Activated CD4-positive, CD25-positive, alpha-beta regulatory T cell (primary cell): ENCODE data around the gene GAS7.

Experiments
- DNase-seq, 4 experiments: peaks; one replicate each; lab custom pipeline; 2025; lab: John Stamatoyannopoulos, UW

The GAS7 gene

GRCh38 chr17:9913476-9913875 lies 284.9 kb downstream of the GAS7 start:
- no peak for DNase-seq

GRCh38 chr17:9912121-9913099 lies 286.0 kb downstream of the GAS7 start:
- no peak for DNase-seq

DNA sequence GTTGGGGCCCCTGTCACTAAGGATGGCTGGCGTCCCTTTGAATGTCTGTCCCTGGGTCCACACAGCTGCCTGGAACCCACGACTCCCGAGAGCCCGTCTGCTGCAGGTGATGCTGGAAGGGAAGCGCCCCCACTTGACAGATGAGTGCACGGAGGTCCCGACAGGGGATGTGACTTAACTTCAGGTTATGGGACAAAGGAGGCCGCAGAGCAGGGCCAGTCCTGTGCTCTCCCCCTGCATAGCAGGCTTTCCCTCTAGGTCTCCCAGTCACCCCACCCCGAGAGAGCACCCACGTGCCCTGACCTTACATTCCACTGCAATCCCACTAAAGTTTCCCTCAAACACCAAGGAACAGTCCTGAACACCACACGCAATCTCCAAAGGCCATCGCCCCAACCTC lies 287.3 kb downstream of the GAS7 start:
- DNase-seq = no peak

- DNase-seq = no peak
Observed at GRCh38 chr17:9908649-9909042, 289.8 kb downstream of the GAS7 start.

DNA sequence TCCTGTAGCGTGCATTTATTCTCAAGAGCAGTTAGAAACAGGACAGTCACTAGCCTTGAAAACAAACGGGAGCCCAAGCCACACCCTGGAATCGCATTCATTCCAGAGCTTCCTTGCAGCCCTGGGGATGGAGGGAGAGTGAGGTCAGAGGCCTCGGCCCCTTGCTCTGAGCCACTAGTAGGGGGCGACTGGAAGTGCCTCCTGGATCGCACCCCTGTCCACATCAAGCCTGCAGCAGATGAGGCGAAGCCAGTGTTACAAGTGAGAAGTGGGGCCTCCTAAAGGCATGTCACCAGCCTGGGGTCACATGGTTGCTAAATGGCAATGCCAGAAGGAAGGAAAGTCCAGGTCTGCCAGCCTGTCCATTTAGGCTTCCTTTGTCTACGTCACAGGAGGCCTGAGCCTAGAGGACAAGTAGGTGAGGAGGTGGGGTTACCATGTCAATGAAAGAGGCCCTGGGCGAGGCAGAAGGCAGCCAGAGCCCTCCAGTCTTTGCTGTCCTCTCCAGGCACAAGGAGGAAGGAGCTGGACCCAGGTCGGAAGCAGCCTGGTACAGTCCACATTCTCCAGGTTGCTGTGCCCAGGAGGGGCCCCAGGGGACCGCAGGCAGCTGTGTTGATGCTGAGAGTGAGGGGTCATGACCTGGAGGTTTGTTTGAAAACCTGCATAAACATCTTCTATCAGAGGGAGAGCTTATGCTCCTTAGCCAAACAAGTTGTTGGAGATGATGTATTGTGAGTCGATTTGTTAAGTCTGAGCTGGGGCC lies 290.3 kb downstream of the GAS7 start:
- DNase-seq = no peak

DNA sequence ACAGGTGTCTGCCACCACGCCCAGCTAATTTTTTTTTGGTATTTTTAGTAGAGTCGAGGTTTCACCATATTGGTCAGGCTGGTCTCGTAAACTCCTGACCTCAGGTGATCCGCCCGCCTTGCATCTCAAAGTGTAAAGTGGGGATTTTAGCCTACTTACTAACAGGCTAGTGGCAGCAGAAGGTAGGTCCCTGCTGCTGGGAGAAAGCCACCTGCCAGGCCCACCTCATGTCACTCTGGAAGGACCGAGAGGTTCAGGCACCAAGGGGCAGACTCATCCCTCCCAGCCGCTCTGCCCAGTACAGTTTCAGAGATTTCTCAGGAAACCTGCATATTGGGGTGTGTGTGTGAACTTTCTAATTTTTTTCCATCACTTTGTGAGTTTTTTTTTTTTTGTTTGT lies 291.3 kb downstream of the GAS7 start:
- DNase-seq = no peak

DNA sequence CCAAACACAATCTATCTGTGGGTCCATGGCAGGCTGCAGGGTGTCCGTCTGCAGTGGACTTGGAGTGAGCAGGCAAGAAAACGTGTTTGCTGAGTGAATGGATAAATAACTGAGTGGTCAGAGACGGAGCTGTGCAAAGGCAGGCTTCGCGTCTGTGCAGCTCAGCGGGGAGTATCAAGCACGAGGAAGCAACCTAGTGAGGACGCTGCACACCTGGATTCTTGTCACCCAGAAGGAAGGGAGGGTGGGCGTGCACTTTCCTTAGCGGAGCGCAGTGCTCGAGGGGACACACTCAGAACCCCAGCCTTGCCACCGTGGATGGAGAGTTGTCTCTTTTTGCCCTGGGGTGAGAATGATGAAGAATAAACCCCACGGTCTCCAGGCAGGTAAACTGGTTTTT lies 291.8 kb downstream of the GAS7 start:
- no peak for DNase-seq

- no peak for DNase-seq
Observed at GRCh38 chr17:9905902-9906301, 292.5 kb downstream of the GAS7 start.

DNA sequence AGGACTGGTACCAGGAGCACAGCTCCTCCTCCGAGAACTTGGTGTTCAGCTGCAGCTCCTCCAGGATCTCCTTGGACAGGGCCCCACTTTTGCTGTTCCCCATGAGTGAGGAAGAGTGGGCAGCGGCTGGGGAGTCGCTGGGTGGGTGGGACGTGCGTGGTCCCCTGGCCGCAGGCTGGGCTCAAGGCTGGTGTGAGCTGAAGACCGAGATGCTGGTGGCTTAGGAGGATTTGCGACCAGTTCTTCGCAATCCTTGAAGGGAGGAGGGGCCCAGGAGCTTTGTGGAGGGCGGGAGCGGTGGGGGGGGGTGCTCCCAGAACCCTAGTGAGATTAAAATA lies 293.4 kb downstream of the GAS7 start, which contains the start of gene RCVRN:
Gene RCVRN (minus strand): TSS at position 194 of the 338 bp plus-strand sequence. CDS start 91 bp downstream, at position 103.
- no peak for DNase-seq

GRCh38 chr17:9904277-9905077 lies 293.9 kb downstream of the GAS7 start:
- DNase-seq = no peak

DNA sequence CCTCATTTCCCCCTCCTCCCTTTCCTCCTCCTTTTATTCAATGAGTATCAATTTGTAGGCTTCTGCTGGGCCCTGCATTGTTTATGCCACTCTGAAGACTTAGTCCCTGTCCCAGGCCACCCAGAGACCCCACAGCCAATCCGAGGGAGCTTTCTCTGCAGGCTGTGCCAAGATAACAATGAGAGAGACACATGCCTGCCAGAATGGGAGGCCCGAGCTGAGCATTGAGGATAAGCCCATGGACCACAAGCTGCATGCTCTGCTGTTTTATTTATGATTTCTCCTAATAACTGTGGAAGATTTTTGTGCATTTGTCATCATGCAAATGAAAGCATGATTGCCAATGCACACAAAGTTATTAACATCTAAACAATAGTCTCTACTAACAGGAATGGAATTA lies 296.3 kb downstream of the GAS7 start:
- no peak for DNase-seq

DNA sequence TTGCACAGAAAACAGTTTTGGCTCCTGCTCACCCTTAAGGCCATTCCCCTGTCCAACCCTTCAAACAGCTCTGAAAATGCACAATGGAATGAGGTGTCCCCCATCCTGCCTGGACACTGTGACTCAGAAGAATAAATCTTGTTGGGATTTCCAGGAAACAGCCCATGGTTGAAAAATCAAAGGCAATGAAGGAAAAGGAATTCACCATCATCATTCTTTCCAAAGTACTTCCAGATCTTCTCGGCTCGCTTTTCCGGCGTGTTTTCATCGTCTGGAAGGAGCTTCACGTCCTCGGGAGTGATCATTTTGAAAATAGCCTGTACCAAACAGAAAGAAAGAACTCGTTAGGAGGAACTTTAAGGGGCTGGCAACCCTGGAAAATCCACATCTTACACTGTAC lies 297.6 kb downstream of the GAS7 start:
- DNase-seq = no peak

DNA sequence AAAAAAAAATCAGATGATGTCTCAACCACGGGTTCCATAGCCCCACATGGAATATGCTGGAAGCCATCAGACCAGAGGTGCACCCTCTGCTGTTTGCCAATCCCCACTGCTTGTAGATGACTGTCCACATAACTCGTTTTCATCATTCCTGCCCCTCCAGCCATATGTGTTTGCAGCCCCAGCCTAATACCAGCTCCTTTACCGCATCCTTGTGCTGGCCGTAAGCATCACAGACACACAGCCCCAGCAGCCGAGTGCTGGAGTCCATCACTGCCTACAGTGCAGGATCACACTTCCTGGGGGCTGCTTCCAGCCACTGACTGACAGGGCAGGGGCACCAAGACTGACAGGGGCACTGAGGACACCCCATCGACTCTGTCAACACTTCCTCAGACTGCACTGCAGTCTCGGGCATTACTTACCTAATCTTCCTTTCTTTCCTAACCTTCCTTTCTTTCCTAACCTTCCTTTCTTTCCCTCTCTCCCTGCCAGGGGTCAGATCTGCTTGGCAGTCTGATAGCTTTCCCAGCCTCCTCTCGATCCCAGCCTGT lies 298.3 kb downstream of the GAS7 start:
- no peak for DNase-seq

DNA sequence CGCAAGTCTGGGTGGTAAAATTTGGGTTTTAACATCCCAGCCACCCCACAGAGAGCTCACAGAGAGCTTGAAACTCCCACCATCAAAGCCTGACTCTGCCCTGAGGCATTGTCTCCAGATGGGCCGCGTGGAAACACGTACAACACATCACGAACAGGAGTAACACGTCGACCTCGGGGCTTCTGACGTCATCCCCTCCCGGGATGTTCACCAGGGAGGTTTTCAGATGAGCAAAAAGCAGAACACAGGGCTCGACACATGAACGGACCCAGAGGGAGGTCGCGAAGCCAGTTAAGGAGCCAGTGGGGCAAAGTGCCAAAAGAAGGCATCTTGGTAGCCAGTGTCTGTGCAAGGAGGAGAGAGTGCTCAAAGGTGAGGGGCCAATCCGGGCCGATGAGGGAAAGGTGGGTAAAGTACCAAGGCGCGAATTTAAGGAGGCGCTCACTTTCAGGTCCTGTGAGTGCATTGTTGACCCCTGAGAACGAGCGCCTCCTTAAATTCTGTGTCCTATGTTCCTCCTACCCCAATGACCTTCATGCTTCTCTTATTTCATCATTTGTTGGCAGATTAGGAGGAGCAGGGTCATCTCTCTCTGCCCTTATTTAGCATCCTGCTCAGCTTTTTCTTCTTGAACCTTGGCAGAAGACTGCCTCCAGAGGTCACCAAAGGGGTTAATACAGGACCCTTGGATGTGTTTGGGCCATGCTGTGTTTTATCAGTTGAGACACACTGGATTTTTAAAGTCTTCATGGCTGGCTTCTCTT lies 298.9 kb downstream of the GAS7 start:
- no peak for DNase-seq

GRCh38 chr17:9898812-9899211 lies 299.6 kb downstream of the GAS7 start:
- DNase-seq = no peak

DNA sequence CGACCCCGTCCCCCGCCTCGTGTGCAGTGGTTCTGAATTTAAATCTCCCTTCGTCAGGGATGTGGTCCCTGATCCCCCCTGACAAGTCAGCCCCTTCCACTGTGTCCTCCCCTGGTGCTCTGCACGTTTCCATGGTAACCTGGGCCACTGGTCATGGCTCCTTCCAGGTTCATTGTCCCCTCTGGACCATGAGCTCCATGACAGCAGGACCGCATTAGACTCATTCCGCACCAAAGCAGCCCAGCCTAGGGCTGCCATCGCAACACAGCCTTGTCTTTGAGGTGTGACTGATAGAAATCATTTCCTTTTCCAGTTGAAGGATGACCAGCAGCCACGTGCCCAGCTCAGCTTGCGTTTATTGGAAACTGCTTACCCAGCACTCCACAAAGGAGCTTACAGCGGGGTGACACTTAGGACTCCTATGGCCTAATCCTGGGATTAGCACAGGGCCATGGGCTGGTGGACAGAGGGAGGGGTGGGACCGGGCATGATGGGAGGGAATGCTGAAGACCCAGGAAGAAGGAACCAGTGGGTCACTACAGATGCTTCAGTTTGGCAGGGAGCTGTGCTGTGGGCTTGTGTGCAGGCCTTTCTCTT lies 300.9 kb downstream of the GAS7 start:
- DNase-seq = no peak

GRCh38 chr17:9895923-9896322 lies 302.5 kb downstream of the GAS7 start:
- DNase-seq = no peak

- no peak for DNase-seq
Observed at GRCh38 chr17:9894231-9894630, 304.2 kb downstream of the GAS7 start.

- no peak for DNase-seq
Observed at GRCh38 chr17:9893411-9894012, 304.9 kb downstream of the GAS7 start.

DNA sequence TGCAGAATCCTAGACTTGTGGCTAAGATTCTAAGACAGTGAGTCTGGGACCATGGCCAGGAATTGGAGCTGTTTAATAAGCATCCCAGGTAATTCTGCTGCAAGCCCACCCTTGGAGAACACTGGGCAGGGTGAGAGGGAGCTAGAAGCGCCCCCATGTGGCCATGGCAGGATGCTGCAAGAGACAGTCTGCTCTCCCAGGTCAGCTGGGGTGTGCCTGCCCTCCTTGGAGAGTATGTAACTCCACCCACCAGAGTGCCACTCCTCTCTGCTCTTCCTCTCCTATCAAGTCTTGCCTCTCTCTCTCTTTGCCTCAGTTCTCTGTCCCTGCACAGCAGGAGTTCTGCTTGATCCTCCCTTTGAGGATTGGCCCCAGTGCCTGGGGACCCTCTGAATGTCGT lies 308.3 kb downstream of the GAS7 start:
- no peak for DNase-seq
